Erythroblast (primary cell): ENCODE data around the gene DUS2.

ENCODE experiments used
- GATA1 ChIP-seq: IDR thresholded peaks from 2 replicates; pipeline ENCODE4 v1.6.1; 2011; ENCODE audit warnings: low read depth, mild to moderate bottlenecking, control low read depth, low read length, moderate library complexity
- POLR2A ChIP-seq: IDR thresholded peaks from 2 replicates; pipeline ENCODE4 v1.6.1; 2011; ENCODE audit warnings: mild to moderate bottlenecking, low read length

GRCh38 chr16:68079626-68080344, 56.7 kb downstream of the DUS2 start:
- TF ChIP-seq POLR2A, result peak; percentile 84
- TF ChIP-seq GATA1, result peak; percentile 47
